Central memory CD4-positive, alpha-beta T cell (primary cell): ENCODE results near the gene SENP5.

Source experiments
- DNase-seq: peaks from one replicate; pipeline ENCODE4 v3.0.0; 2022

The SENP5 gene

DNA sequence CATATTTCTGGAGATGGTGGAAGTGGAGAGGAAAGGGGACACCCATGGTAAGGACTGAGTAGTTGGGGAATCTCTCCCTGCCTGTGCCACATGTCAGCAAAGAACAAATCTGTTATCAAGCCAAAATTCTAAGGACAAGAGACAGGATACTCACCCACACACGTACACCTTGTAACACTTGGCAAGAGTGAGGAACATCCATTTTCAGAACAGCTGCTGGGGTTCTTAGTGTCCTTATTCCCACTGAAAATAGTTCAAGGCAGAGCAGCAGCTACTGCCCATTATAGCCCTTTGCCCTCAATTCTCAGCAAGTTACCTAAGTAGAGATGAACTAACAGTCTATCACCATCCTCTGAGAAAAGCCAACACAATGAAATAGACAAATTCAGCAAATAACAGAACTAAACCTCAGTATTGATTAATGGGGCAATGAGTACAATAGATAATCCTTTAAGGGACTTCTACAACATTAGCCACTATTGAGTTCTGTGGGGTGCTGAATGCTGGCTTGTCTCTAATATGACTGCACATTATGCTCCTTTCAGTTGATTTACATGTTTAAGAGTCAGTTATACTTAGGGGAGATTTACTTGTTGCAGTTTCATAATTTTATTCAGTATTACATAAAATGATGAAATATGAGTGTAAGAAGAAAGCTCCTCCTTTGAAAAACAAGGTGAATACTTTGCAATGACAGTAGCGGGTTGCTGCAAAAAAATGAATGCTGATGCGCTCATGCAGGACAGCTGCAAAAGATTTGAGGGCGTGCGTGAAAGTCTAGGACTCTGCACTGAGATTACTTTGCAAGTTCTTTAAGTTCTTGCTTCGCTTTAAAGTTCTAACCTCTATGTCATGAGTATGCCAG is 22.4 kb downstream of the SENP5 start:
- DNase-seq = no peak

DNA sequence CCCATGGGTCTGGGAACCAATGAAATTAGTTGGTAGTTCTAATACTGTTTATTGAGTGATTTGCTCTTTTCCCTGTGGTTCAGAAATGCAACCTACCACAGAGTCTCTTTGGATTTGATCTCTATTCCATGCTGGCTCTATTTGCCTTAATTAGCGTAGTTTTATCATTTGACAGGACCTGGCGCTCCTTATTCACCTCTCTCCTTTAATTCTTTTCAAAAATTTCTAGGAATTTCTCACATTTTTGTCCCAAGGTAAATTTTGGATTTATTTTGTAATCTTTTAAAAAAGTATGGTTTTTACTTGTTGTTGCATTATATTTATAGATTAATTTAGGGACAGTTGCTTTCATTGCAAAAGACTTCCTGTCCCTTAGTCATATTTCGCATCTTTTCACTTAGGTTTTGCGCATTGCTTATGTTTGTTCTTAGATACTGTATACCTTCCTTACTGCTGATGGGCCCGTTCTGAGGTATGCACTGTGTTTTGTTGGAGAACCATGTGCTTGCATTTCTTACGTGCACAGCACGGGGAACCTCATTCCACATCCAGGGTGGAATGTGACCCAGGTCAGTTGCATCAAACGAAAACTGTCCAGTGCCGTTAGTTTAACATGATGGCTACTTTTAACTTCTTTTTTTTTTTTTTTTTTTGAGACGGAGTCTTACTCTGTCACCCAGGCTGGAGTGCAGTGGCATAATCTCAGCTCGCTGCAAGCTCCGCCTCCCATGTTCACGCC is 27.0 kb downstream of the SENP5 start:
- no peak for DNase-seq

- DNase-seq = no peak
Measured at GRCh38 chr3:196896229-196896628, 28.5 kb downstream of the SENP5 start.

DNA sequence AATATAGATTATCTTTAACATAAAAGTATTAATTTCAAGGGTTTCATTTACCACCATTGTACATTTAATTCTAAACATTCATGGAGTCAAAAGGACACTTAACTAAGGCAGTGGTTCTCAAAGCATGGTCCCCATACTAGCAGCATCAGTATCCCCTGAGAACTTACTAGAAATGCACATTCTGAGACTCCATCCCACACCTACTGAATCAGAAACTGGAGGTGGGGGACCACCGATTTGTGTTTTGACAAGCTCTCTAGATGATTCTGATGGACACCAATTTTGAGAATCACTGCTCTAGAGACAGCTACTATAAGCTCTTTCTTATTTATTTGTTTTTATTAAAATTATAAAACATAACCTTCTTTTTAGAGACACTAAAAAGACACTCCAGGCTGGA is 34.0 kb downstream of the SENP5 start:
- DNase-seq = no peak

- no peak for DNase-seq
Measured at GRCh38 chr3:196902296-196902695, 34.6 kb downstream of the SENP5 start.

- DNase-seq = no peak
Measured at GRCh38 chr3:196903740-196904139, 36.0 kb downstream of the SENP5 start.

DNA sequence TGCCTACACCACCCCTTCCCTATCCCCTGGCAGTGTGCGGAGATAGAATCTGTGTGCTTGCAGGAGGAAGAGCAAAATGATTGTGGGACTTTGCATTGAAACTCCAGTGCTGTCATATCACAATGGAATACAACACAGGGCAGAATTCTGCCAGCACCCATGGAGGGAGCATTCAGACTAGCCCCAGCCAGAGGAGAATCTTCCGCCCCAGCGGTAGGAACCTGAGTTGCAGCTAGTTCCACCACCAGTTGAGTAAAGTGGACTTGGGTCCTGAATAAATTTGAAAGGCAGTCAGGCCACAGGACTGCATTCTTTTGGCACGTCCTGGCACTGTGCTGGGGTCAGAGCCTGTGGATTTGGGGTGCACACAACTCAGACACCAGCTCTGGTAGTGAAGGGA is 47.1 kb downstream of the SENP5 start:
- no peak for DNase-seq

DNA sequence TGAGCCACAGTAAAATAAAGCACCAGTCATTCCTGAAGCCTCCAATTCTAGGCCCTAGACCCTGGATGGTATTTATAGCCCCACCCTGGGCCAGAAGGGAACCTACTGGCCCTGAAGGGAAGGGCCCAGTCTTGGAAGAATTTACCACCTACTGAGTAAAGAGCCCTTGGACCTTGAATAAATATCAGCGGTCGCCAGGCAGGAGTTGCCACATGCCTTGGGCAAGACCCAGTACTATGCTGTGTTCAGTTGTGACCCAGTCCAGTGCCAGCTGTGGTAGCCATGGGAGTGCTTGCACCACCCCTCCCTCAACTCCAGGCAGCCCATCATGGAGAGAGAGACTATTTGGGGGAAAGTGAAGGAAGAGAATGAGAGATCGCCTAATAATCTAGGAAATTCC is 47.7 kb downstream of the SENP5 start:
- no peak for DNase-seq

GRCh38 chr3:196916221-196916620 is 48.5 kb downstream of the SENP5 start:
- DNase-seq = no peak

GRCh38 chr3:196916995-196917394 is 49.3 kb downstream of the SENP5 start:
- DNase-seq = no peak

DNA sequence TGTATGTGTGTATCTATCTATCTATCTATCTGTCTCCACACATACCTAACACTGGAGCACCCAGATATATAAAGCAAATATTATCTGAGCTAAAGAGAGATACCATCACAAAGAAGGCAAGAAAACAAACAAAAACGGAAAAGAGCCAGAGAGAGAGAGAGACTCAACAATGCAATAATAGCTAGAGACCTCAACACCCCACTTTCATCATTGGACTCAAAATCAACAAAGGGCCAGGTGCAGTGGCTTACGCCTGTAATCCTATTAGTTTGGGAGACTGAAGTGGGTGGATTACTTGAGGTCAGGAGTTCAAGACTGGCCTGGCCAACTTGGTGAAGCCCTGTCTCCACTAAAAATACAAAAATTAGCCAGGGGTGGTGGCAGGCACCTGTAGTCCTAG is 51.2 kb downstream of the SENP5 start:
- DNase-seq = no peak

DNA sequence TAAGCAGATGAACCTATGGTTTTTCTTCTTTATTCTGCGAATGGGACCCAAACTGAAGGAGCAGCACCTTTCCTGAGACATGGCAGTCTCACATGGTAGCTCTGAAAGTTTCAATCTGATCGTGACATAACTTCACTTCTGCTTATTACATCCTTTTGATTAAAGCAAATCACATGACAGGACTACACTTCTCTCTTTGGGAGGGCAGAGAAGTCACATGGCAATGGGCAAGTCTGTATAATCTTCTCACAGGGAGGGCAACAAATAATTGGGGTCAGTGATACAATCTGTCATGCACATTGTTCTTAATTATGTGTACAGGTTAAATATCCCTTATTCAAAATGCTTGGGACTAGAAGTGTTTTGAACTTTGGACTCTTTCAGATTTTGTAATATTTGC is 53.0 kb downstream of the SENP5 start:
- no peak for DNase-seq

- no peak for DNase-seq
Measured at GRCh38 chr3:196927571-196928453, 60.1 kb downstream of the SENP5 start.

DNA sequence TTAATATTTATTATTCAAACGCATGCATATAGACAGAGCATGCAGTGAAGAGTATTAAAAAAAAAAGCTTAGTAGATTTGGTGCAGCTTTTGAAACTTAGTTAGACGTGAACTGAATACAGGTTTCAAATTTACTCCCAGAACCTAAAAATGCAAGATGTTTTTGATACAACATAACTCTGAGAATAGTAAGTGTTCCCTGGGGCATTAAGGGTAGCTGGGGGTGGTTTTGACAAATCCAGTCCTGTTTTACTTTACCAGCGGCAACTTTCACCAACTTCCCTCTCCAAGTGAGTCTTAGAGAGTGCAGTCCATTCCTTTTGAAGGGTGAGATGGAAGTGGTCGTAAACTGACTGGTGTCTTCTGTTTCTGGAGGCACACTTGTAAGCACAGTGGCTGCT is 63.4 kb downstream of the SENP5 start:
- DNase-seq = no peak

GRCh38 chr3:196931828-196932587 is 64.3 kb downstream of the SENP5 start:
- no peak for DNase-seq

DNA sequence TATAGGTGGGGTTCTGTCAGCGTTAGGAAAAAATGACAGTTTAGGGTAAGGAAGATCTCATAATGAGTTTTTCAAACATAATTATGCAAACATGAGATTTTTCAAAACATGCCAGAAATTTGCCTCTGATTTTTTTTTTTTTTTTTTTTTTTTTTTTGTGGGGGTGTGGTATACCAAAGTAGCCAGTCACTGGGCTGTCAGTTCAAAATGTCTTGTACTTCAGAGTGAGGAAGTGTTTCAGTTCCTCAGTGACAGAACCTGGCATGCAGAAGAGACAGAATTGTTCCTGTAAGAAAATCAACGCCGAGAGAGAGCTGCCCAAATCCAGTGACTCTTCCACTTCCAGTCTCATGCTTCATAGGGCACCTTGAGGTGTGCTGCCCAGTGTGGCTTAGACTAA is 64.9 kb downstream of the SENP5 start:
- DNase-seq = no peak

DNA sequence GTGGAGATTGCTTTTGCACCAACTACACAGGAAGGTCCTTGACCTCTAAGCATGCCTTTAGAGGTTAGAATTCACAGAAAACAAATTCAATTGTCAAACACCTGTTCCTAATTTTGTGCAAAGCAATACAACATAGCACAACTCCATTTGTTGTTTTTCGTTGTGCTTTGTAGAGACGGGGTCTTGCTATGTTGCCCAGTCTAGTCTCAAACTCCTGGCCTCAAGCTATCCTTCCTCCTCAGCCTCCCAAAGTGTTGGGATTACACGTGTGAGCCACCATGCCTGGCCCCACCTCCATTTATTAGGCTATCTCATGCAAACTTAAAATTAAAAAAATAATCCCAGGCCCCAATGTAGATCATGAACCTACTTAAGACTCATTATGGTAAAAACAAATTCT is 68.6 kb downstream of the SENP5 start:
- no peak for DNase-seq

DNA sequence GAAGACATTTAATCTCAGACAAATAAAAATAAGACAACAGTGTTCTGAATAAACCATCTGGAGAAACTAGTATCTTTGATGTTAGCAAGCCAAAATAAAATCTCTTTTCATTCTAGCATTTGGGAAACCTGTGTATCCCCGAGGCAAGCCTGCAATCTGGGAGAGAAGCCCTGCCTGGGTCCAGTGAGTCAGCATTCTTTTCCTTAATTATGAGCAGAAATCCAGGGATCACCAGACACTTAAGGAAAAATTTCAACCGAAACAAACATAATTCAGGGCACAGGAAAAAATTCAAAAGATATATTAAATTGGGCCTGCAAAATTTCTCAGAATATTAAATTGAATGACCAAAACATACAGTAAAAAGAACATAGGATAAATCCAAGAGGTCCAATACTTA is 70.4 kb downstream of the SENP5 start:
- no peak for DNase-seq

DNA sequence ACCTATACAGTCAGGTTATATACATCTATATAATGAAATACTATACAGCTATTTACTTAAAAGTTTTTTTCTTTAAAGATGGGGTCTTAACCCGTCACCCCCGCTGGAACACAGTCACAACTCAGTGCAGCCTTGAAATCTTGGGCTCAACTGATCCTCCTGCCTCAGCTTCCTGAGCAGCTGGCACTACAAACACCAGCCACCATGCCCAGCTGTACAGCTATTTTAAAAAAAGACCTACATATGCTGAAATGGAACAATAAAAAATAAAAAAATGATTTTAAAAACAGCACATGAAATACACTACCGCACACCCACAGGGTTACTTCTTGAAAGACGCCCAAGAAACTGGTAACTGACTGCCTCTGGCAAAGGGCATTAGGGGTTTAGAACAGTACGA is 70.9 kb downstream of the SENP5 start:
- no peak for DNase-seq

DNA sequence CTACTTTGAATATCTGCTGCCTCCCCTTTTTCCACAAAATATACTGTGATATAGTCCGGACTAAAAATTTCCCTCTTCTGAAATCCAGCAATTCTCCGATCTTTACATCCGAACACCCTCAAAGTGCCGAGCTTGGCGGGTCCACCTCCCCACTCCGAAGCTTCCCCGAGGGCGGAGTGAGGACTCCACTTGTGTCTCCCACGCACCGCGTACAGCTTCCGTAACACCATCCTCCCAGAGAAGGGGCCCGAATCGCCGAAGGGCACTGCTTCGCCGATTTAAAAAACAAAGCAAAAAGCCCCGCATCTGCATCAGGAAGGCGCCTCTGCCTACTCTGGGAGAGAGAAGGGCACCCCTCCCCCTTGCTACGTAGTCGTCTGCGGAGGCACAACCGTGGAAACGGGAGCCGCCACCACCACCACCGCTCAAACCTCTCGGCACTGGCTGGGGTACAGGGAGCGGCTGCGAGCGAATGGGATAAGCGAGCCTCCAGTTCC is 74.1 kb downstream of the SENP5 start:
- DNase-seq = peak; percentile 56

DNA sequence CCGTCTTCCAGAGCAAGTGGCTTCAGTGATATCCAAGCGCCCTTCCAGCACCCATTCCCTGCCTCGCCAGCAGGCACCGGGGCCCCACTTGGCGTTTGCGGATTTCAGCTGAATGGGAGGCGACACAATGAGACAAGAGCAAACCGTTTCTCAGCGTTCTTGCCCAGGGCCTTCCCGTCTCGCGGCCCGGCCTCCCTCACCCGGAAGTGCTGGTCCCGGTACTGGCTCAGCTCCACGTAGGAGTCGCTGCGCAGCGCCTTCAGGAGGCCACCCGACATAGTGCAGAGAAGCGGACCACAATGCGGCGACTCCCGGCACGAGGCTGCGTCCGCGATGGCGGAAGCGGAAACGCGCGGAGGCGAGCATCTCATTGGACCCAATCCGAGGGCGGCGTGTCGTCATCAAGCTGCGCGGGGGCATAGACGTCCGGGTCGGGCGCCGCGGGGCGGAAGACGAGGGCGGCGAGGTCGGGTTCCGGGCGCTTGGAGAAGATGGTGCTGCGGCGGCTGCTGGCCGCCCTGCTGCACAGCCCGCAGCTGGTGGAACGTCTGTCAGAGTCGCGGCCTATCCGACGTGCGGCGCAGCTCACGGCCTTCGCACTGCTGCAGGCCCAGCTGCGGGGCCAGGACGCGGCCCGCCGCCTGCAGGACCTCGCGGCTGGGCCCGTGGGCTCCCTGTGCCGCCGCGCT is 74.7 kb downstream of the SENP5 start, which contains the start of gene NCBP2:
Gene NCBP2, minus strand, starts transcription at position 303 of the 689 bp plus-strand sequence. Its CDS starts 25 bp downstream, at position 278.
- peak; percentile 98 for DNase-seq

- DNase-seq = no peak
Measured at GRCh38 chr3:196942915-196943277, 75.2 kb downstream of the SENP5 start.
